Panc1 (cell line): Measurements from ENCODE around the gene PHTF2. TPM values are rescaled to one million over a fixed set of nuclear protein-coding genes. Genes with fewer than 3 reads are reported as not detected.

ENCODE experiments used
- ATAC-seq: fragments of 200-7000 bp; cut with Tn5 transposase; 2 replicates; pipeline ENCODE4 v1.9.1; 2020; ENCODE audit warnings: mild to moderate bottlenecking, moderate library complexity
- BruUV-seq: library from RNA; stranded (reverse); fragments of 400-500 nt; replicated peaks from 2 replicates; lab custom pipeline; 2021; lab: Mats Ljungman, UMichigan
- CTCF ChIA-PET: fragments of 300-600 bp; sonication (Branson Sonifier 250); formaldehyde crosslinking; loops from one replicate; lab custom pipeline; 2022; ENCODE audit warnings: antibody characterized with exemption; lab: Charles Lee
- POLR2A ChIA-PET: fragments of 300-600 bp; sonication (Branson Sonifier 250); formaldehyde crosslinking; loops from one replicate; lab custom pipeline; 2022; ENCODE audit warnings: antibody characterized with exemption; lab: Charles Lee
- DNase-seq: peaks from one replicate; pipeline ENCODE4 v3.0.0-alpha.2; 2010; ENCODE audit warnings: low read depth, low spot score
- H3K27ac ChIP-seq: 2 replicates; pipeline ENCODE4 v1.5.1; 2011; ENCODE audit warnings: mild to moderate bottlenecking, low read length, inconsistent platforms
- H3K27me3 ChIP-seq: fragments of 200-500 bp; sonication (Bioruptor generic); 2 replicates; pipeline ENCODE4 v1.6.0; 2014; ENCODE audit warnings: low read length, inconsistent platforms; ENCODE audit not compliant: control insufficient read depth, insufficient read depth
- H3K36me3 ChIP-seq: fragments of 200-500 bp; sonication (Bioruptor generic); 2 replicates; pipeline ENCODE4 v1.5.1; 2014; ENCODE audit warnings: inconsistent platforms, mild to moderate bottlenecking, low read length, moderate library complexity; ENCODE audit not compliant: control insufficient read depth, insufficient read depth
- H3K4me1 ChIP-seq: 2 replicates; pipeline ENCODE4 v1.5.1; 2011; ENCODE audit warnings: inconsistent platforms, mild to moderate bottlenecking, low read length, moderate library complexity; ENCODE audit not compliant: control insufficient read depth, insufficient read depth
- H3K4me3 ChIP-seq, 2 experiments: 2 replicates each; pipeline ENCODE4 v1.5.1; 2011 to 2012; ENCODE audit warnings: low read depth in 2 of 2, low read length in 2 of 2, mild to moderate bottlenecking in 2 of 2, inconsistent platforms in 1 of 2, moderate library complexity in 1 of 2
- H3K9me3 ChIP-seq: fragments of 200-500 bp; sonication (Bioruptor generic); 2 replicates; pipeline ENCODE4 v1.5.1; 2014; ENCODE audit warnings: low read depth, mild to moderate bottlenecking, inconsistent platforms, low read length, moderate library complexity; ENCODE audit not compliant: control insufficient read depth, insufficient read depth
- CTCF ChIP-seq: fragments of 450-650 bp; IDR thresholded peaks from 2 replicates; pipeline ENCODE4 v1.5.1; 2017; ENCODE audit warnings: mild to moderate bottlenecking
- POLR2AphosphoS5 ChIP-seq: IDR thresholded peaks from 2 replicates; pipeline ENCODE4 v1.6.1; 2012; ENCODE audit warnings: mild to moderate bottlenecking, low read depth, low read length, moderate library complexity
- REST ChIP-seq, 2 experiments: IDR thresholded peaks; 2 replicates each; pipeline ENCODE4 v1.6.1; 2011 to 2012; ENCODE audit warnings: low read depth in 2 of 2, control low read depth in 1 of 2, low read length in 1 of 2, mild to moderate bottlenecking in 1 of 2, moderate library complexity in 1 of 2; ENCODE audit not compliant: insufficient read depth in 1 of 2
- SIN3A ChIP-seq: IDR thresholded peaks from 2 replicates; pipeline ENCODE4 v1.6.1; 2012; ENCODE audit warnings: low read depth, mild to moderate bottlenecking, low read length, moderate library complexity, borderline replicate concordance; ENCODE audit not compliant: insufficient read depth
- TCF7L2 ChIP-seq: IDR thresholded peaks from 2 replicates; pipeline ENCODE4 v1.6.1; 2011; ENCODE audit warnings: mild to moderate bottlenecking, low read depth, low read length, inconsistent platforms
- in situ Hi-C: cut with HindIII; loops from 2 replicates; pipeline ENCODE4 v1.10.0; 2016; ENCODE audit warnings: low sequenced_read_pairs, low pct_unique_long_range_greater_than_20kb
- intact Hi-C: fragments of 100-400 bp; cut with micrococcal nuclease; formaldehyde crosslinking; loops from one replicate; pipeline ENCODE4 v1.10.0; 2022; ENCODE audit not compliant: unreplicated experiment
- total RNA-seq: library from RNA; stranded (reverse); gene quantifications from one replicate; pipeline ENCODE4 v1.2.1, GENCODE V29; 2021; ENCODE audit not compliant: unreplicated experiment

PHTF2 gene
- total RNA-seq, 1 experiment from 2014 or later, result 61.5 TPM

GRCh38 chr7:78002715-78003114, 204.1 kb downstream of the PHTF2 start:
- DNase-seq (no peak), ATAC-seq (peak; percentile 68; the same call in 1 of the 2 replicates)
- TF ChIP-seq REST (IDR thresholded peaks at IDR 0.05; ENCODE audit: insufficient read depth in 1 of 2, low read depth in 2 of 2, low read length in 1 of 2), result no peak
- TF ChIP-seq POLR2AphosphoS5, result no peak
- no peak for TF ChIP-seq CTCF
- TF ChIP-seq SIN3A, result no peak
- no peak for TF ChIP-seq TCF7L2
- intact Hi-C loops (no loop called here), in situ Hi-C loops (no loop called here)
- H3K36me3 ChIP-seq, result no peaks in the 10 kb centered on the region
- no peak overlapping the region for H3K4me3 ChIP-seq
- BruUV-seq, result no TSS peak
- ChIA-PET POLR2A (interaction anchor here (0.5 kb wide), 1 partner anchor 26 kb away, joined by 7 read pairs; no protein-coding TSS in a partner anchor), CTCF (no interaction called here)
- no peak overlapping the region for H3K27ac ChIP-seq
- no peaks in the 10 kb centered on the region for H3K27me3 ChIP-seq
- H3K4me1 ChIP-seq, result no peaks in the 10 kb centered on the region
- H3K9me3 ChIP-seq, result no peaks in the 10 kb centered on the region

GRCh38 chr7:78006063-78006755, 207.6 kb downstream of the PHTF2 start:
- H3K4me3 ChIP-seq, result no peak overlapping the region
- no peaks in the 10 kb centered on the region for H3K9me3 ChIP-seq
- TF ChIP-seq TCF7L2 (no peak), CTCF (no peak), REST (IDR thresholded peaks at IDR 0.05; ENCODE audit: insufficient read depth in 1 of 2, low read depth in 2 of 2, low read length in 1 of 2) (no peak), POLR2AphosphoS5 (no peak), SIN3A (no peak)
- no peaks in the 10 kb centered on the region for H3K4me1 ChIP-seq
- ATAC-seq (no peak), DNase-seq (no peak)
- in situ Hi-C loops (no loop called here), intact Hi-C loops (no loop called here)
- H3K27me3 ChIP-seq, result no peaks in the 10 kb centered on the region
- ChIA-PET CTCF (no interaction called here), POLR2A (no interaction called here)
- no TSS peak for BruUV-seq
- H3K27ac ChIP-seq, result no peak overlapping the region
- no peaks in the 10 kb centered on the region for H3K36me3 ChIP-seq
